Measurements from ENCODE around the gene DSG3. TPM values are rescaled to one million over a fixed set of nuclear protein-coding genes. Genes with fewer than 3 reads are reported as not detected.

DSG3 gene
- total and polyA plus RNA-seq, 2 of the 8 experiments (the other 6 are each of a cell fraction or from before 2014, with no cell fraction given), result 0.03 to 0.07 TPM

- Histone ChIP-seq H3K36me3 (ENCODE audit: control insufficient read depth in 2 of 4, insufficient read depth in 4 of 4, low read length in 3 of 4) (no peaks in the 10 kb centered on the region), H3K27ac (ENCODE audit: low read depth, low read length) (no peak overlapping the region), H3K23me2 (ENCODE audit: low read depth, low read length) (no peaks in the 10 kb centered on the region), H2BK5ac (ENCODE audit: low read depth, low read length) (no peak overlapping the region), H3K4me1 (replicated peaks in 1 of 4; ENCODE audit: control insufficient read depth in 3 of 4, insufficient read depth in 4 of 4, low read length in 3 of 4) (no peaks in the 10 kb centered on the region), H4K20me1 (replicated peaks in 1 of 2; ENCODE audit: control insufficient read depth in 1 of 2, insufficient read depth in 2 of 2, low read length in 2 of 2) (no peaks in the 10 kb centered on the region), H3K4me2 (ENCODE audit: insufficient read depth in 1 of 2, low read depth in 2 of 2, low read length in 2 of 2) (no peak overlapping the region), H3K23ac (ENCODE audit: insufficient read length) (no peak overlapping the region), H3K56ac (replicated peaks; ENCODE audit: insufficient read length, low read depth, low read length) (no peak overlapping the region), H3K9me3 (ENCODE audit: insufficient read depth in 2 of 2, low read depth in 1 of 2, low read length in 1 of 2) (no peaks in the 10 kb centered on the region), H3K27me3 (replicated peaks in 1 of 4; ENCODE audit: control insufficient read depth in 3 of 4, extremely low read depth in 1 of 4, insufficient read depth in 3 of 4, low read length in 3 of 4) (no peaks in the 10 kb centered on the region), H4K8ac (ENCODE audit: extremely low read depth, insufficient read depth, low read length) (peak overlapping the region; percentile 63; the same call in 1 of the 2 replicates), H3K9ac (replicated peaks in 1 of 4; ENCODE audit: extremely low read depth in 1 of 4, low read depth in 3 of 4, low read length in 3 of 4) (peak overlapping the region in 1 of 4 experiments; percentile 10; a peak in 1 of 7 replicates), H3K79me2 (ENCODE audit: control insufficient read depth in 1 of 2, insufficient read depth in 2 of 2, low read length in 2 of 2) (no peaks in the 10 kb centered on the region), H3K4ac (replicated peaks; ENCODE audit: insufficient read length, low read depth, low read length) (no peak overlapping the region), H4K91ac (replicated peaks; ENCODE audit: insufficient read length, low read length) (no peak overlapping the region), H2AK5ac (ENCODE audit: low read depth, low read length) (no peak overlapping the region), H2AFZ (ENCODE audit: low read length) (peak overlapping the region; percentile 88), H3K18ac (ENCODE audit: extremely low read depth, low read length) (no peak overlapping the region), H2BK15ac (ENCODE audit: low read length) (no peak overlapping the region), H3K79me1 (ENCODE audit: low read depth, low read length) (no peaks in the 10 kb centered on the region), H2BK12ac (ENCODE audit: low read depth, low read length) (no peak overlapping the region), H3K4me3 (ENCODE audit: extremely low read depth in 1 of 4, insufficient read depth in 2 of 4, low read depth in 3 of 4, low read length in 4 of 4) (no peak overlapping the region), H4K5ac (ENCODE audit: insufficient read length, low read depth, low read length) (no peak overlapping the region), H3K14ac (ENCODE audit: insufficient read length) (no peak overlapping the region), H2BK120ac (replicated peaks; ENCODE audit: low read depth, low read length) (no peak overlapping the region), H2BK20ac (ENCODE audit: low read length) (0 out of 2 replicates have a peak overlapping the region, but pooled peaks have one; percentile 22)
- ChIA-PET CTCF (ENCODE audit: partially characterized antibody) (interaction anchor here (1.0 to 1.3 kb wide), 3 partner anchors 14 to 412 kb away, joined by 3 to 6 read pairs (median 4); no protein-coding TSS in a partner anchor), POLR2A (ENCODE audit: partially characterized antibody) (interaction anchor here (0.5 to 1.1 kb wide), 2 partner anchors 110 to 147 kb away, joined by 3 read pairs; no protein-coding TSS in a partner anchor)
- FAIRE-seq (no peak), DNase-seq (ENCODE audit: low read depth in 1 of 2, low spot score in 2 of 2) (no peak)
- WGBS, 2 experiments (ENCODE audit: extremely low coverage in 1 of 2, insufficient coverage in 1 of 2, insufficient read length in 1 of 2, insufficient replicate concordance in 2 of 2, low coverage in 1 of 2, low lambda C conversion rate in 2 of 2, missing lambda C conversion rate in 1 of 2), result 90% methylated on average over 37 of the region's 37 CpGs; no CpG with 5 or more reads in 1 of the 2 experiments
- TF ChIP-seq SAP30 (IDR thresholded peaks at IDR 0.05; ENCODE audit: insufficient read depth, insufficient replicate concordance, low read length), result no peak
- TF ChIP-seq CHD2 (IDR thresholded peaks at IDR 0.05; ENCODE audit: low read length), result no peak
- no peak for TF ChIP-seq KDM1A (IDR thresholded peaks at IDR 0.05; ENCODE audit: borderline replicate concordance, low read length)
- TF ChIP-seq SRF (IDR thresholded peaks at IDR 0.05; ENCODE audit: low read depth, low read length), result no peak
- TF ChIP-seq TBP (IDR thresholded peaks at IDR 0.05; ENCODE audit: low read depth, low read length), result no peak
- no peak for TF ChIP-seq CHD1 (IDR thresholded peaks at IDR 0.05; ENCODE audit: low read depth, low read length)
- no peak for TF ChIP-seq RBBP5 (IDR thresholded peaks at IDR 0.05; ENCODE audit: borderline replicate concordance, low read depth, low read length)
- TF ChIP-seq CREB1 (IDR thresholded peaks at IDR 0.05), result no peak
- TF ChIP-seq CBX8 (IDR thresholded peaks at IDR 0.05; ENCODE audit: borderline replicate concordance, low read depth, low read length), result no peak
- no peak for TF ChIP-seq SP2 (IDR thresholded peaks at IDR 0.05; ENCODE audit: low read length)
- TF ChIP-seq SP1 (IDR thresholded peaks at IDR 0.05; ENCODE audit: low read depth, low read length), result no peak
- no peak for TF ChIP-seq SUZ12 (IDR thresholded peaks at IDR 0.05; ENCODE audit: low read length)
- TF ChIP-seq BRCA1 (IDR thresholded peaks at IDR 0.05; ENCODE audit: low read depth, low read length), result no peak
- TF ChIP-seq GTF2F1 (IDR thresholded peaks at IDR 0.05; ENCODE audit: borderline replicate concordance, low read depth, low read length), result no peak
Measured at GRCh38 chr18:31410716-31411483, 36.6 kb upstream of the DSG3 start.

All from H1 (cell line).